GM19395 (cell line): Measurements from ENCODE around the gene DEF6.
A peak's percentile ranks its signal among the peaks of the same experiment; 100 is the strongest.

Experiments used
- ATAC-seq: cut with Tn5 transposase; IDR thresholded peaks from one replicate; pipeline ENCODE4 v1.9.1; 2021; ENCODE audit warnings: mild to moderate bottlenecking, moderate library complexity; ENCODE audit not compliant: unreplicated experiment

DEF6 gene

GRCh38 chr6:35342258-35343091 is 44.9 kb downstream of the DEF6 start, which contains the start of gene PPARD:
PPARD (plus strand) TSS chr6:35342558; CDS start chr6:35411088, 68,530 bp downstream.
- peak; percentile 93 for ATAC-seq

- ATAC-seq: no peak
These were observed 45.6 kb downstream of the DEF6 start for GRCh38 chr6:35343092-35343834.

- ATAC-seq: no peak
These were observed 46.4 kb downstream of the DEF6 start for GRCh38 chr6:35343835-35344550.

DNA sequence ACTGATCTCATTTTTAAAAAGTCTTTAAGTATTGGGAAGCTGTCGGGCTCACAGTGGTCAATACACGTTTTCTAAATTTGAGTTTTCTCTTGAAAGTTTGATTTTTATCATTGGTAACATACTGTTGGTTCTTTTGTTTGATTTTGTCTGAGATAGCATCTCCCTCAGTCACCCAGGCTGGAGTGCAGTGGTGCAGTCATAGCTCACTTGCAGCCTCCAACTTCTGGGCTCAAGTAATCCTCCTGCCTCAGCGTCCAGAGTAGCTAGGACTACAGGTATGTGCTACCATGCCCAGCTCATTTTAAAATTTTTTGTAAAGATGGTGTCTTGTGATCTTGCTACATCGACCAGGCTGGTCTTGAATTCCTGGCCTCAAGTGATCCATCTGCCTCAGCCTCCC is 53.8 kb downstream of the DEF6 start:
- ATAC-seq: no peak

DNA sequence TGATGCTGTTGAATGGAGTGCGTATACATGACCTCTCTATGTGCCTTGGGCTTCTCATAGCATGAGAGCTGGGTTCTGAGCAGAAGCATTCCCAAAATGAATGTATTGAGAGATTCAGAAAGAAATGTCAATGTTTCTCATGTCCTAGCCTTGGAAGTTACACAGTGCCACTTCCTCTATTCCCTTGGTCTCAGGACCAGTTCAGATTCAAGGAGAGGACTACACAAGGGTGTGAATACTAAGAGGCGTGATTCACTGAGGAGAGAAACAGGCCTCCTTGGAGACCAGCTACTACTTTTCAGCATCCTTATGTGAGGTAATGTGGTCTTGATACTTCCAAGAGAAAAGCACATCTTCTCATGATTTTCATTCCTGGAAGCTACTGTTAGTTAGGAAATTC is 55.1 kb downstream of the DEF6 start:
- ATAC-seq: no peak

DNA sequence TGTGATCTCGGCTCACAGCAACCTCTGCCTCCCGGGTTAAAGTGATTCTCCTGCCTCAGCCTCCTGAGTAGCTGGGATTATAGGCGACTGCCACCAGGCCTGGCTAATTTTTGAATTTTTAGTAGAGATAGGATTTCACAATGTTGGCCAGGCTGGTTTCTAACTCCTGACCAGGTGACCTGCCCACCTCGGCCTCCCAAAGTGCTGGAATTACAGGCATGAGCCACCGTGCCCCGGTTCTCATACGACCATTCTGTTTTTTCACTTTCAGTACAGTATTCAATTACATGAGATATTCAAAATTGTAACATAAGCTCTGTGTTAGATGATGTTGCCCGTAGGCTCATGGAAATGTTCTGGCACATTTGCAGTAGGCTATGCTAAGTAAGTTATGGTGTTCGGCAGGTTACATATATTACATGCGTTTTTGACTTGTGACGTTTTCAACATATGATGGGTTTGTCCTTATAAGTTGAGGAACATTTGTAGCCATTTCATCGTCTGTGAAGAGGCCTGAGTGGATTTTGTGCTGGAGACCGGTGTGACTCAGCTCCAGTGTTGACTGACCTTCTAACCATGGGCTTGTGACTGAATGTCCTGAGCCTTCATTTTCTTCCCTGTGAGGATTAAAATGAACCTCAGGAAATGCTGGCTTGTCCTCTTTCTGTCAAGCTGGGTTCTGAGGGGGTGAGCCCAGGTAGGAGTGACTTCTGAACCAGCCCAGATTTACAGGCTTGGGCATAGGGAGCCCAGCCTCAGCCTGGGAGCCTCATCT is 56.9 kb downstream of the DEF6 start:
- no peak for ATAC-seq

DNA sequence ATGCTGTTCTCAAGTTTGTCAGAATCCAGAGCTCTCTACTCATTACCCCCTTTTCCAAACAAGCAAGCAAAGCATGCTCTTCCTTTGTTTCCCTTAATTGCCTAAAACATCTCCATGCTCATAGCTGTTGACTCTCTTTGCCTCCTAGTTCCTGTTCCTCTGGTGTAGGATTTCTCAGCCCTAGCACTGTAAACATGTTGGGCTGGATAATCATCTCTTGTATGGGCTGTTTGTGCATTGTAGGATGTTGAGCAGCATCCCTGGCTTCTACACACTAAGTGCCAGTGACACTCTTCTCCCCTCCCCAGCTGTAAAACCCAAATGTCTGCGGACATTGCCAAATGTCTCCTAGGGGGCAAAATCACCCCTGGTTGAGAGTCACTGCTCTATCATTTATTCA is 58.8 kb downstream of the DEF6 start:
- ATAC-seq: no peak

GRCh38 chr6:35357677-35358076 is 60.1 kb downstream of the DEF6 start:
- ATAC-seq: no peak

GRCh38 chr6:35358086-35358485 is 60.5 kb downstream of the DEF6 start:
- ATAC-seq: no peak

GRCh38 chr6:35359346-35359743 is 61.7 kb downstream of the DEF6 start:
- ATAC-seq: no peak

- no peak for ATAC-seq
These were observed 62.2 kb downstream of the DEF6 start for GRCh38 chr6:35359744-35360348.

- ATAC-seq: no peak
These were observed 62.9 kb downstream of the DEF6 start for GRCh38 chr6:35360349-35361138.

DNA sequence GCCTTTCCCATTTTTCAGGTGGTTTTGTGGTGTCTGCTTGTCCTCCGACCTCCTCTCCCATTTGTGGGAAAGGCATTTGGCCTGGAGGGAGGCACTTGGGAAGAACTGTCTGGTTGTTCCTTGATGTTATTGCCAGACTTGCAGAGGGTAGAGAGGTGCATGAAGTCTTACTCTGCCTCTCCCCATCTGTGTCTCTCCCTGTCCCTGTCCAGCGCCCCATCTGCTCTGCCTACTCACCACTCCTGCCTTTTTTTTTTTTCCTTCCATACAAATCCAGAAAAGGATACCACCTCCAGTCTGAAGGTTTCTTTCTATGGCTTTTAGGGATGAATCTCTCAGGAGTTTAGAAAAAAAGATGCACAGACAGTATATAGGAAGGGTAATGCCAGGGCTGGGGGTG is 64.6 kb downstream of the DEF6 start:
- ATAC-seq: no peak

DNA sequence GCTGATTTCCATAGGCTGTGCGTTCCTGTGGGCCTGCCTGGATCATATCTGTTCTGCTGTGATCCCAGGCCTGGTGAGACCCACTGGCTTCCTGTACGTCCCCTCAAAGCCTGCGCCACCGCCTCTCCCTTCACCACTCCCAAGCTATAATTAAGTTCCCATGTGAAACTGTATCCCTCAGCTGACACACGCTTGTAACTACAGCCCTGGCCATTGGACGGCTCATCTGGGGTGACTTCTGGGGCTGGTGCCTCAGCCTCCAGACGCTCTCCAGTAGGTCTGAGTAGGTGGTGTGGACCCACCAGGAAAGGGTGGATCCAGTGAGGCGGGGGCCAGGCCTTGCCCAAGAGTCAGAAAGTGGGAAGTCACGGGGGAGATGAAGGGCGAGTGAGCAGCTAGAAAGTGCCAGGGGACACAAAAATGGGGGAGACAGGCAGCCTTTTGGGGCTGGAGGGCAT is 65.7 kb downstream of the DEF6 start:
- no peak for ATAC-seq

GRCh38 chr6:35365594-35366203 is 68.1 kb downstream of the DEF6 start:
- ATAC-seq: no peak

- no peak for ATAC-seq
These were observed 68.6 kb downstream of the DEF6 start for GRCh38 chr6:35366204-35366596.

GRCh38 chr6:35367646-35368037 is 70.0 kb downstream of the DEF6 start:
- ATAC-seq: no peak

DNA sequence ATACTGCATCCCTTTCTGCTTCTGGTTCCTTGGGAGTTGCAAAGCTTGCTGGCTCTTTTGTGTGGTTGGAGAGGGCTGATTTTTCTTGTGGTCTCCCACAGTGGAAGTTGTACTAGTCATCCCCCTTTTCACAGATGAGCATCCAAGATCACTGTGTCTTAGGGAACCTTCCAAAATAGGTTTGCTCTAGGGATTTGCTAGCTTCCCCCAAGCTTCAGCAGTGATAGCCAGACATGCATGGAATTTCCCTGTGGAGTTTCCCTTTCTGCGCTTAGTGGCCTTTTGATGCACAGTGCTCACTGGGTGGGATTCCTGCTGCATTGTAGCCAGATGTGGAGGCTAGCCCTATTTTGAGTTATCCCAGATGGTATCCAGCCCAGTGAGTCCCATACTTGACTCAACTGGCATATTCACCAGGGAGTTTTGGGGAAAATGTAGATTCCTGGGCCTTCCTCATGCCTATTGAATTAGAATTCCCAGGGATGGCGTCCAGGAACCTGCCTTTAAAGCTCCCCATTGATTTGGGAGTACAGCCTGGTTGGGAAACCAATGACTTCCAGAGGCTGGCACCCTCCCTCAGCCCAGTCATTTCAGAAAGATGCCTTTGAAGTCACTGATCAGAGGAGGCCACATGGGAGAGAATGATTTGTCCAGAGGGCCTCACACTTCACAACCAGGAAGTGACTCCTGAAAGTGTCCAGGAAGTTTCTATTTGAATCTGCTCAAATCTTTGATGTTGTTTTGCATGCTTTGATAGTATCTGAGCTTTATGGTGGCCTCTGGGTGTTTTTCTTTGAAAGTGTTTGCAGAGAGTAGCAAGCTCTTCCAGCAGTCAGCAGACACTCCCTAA is 70.6 kb downstream of the DEF6 start:
- ATAC-seq: no peak
